ENCODE measurements around the gene ZFR. TPM values are rescaled to one million over a fixed set of nuclear protein-coding genes. Genes with fewer than 3 reads are reported as not detected.

ZFR gene
- total and polyA plus RNA-seq, 9 donors = 54.0 to 85.9 (median 74.1) TPM

GRCh38 chr5:32339878-32340277, 104.7 kb downstream of the ZFR start:
- DNase-seq = no peak
- TF ChIP-seq CTCF (IDR thresholded peaks at IDR 0.05) (no peak), POLR2A (IDR thresholded peaks at IDR 0.05) (no peak), EP300 (IDR thresholded peaks at IDR 0.05) (no peak)
- Histone ChIP-seq H3K27me3 (no peaks in the 10 kb centered on the region), H3K9me3 (no peaks in the 10 kb centered on the region), H3K36me3 (no peaks in the 10 kb centered on the region), H3K4me1 (ENCODE audit: insufficient read depth) (peaks cover 3% of the 10 kb centered on the region), H3K4me3 (no peak overlapping the region), H3K27ac (no peak overlapping the region)
- WGBS, 3 donors = 66 to 78% (median 68%) methylated on average over 4 of the region's 4 CpGs
- intact Hi-C loops (cut with DNase I) = no loop called here

- Histone ChIP-seq H3K4me3 (no peak overlapping the region), H3K36me3 (no peaks in the 10 kb centered on the region), H3K27me3 (no peaks in the 10 kb centered on the region), H3K4me1 (ENCODE audit: insufficient read depth) (peaks cover 3% of the 10 kb centered on the region), H3K27ac (no peak overlapping the region), H3K9me3 (no peaks in the 10 kb centered on the region)
- WGBS, 3 donors = 72 to 79% (median 75%) methylated on average over 2 of the region's 2 CpGs
- no peak for DNase-seq
- TF ChIP-seq POLR2A (IDR thresholded peaks at IDR 0.05) = no peak
- TF ChIP-seq EP300 (IDR thresholded peaks at IDR 0.05) = no peak
- no peak for TF ChIP-seq CTCF (IDR thresholded peaks at IDR 0.05)
- intact Hi-C loops (cut with DNase I) = no loop called here
These were observed 105.3 kb downstream of the ZFR start for GRCh38 chr5:32339198-32339597.

GRCh38 chr5:32332966-32333365, 111.6 kb downstream of the ZFR start:
- TF ChIP-seq POLR2A (IDR thresholded peaks at IDR 0.05) = no peak
- no peak for TF ChIP-seq CTCF (IDR thresholded peaks at IDR 0.05)
- no peak for TF ChIP-seq EP300 (IDR thresholded peaks at IDR 0.05)
- DNase-seq = no peak
- Histone ChIP-seq H3K4me3 (no peak overlapping the region), H3K27ac (no peak overlapping the region), H3K4me1 (ENCODE audit: insufficient read depth) (peaks cover 4% of the 10 kb centered on the region), H3K36me3 (no peaks in the 10 kb centered on the region), H3K27me3 (no peaks in the 10 kb centered on the region), H3K9me3 (no peaks in the 10 kb centered on the region)
- 94 to 95% (median 95%) methylated on average over 10 of the region's 10 CpGs for WGBS, 3 donors
- intact Hi-C loops (cut with DNase I) = no loop called here

GRCh38 chr5:32332361-32332760, 112.2 kb downstream of the ZFR start:
- intact Hi-C loops (cut with DNase I) = no loop called here
- no peak for TF ChIP-seq CTCF (IDR thresholded peaks at IDR 0.05)
- TF ChIP-seq EP300 (IDR thresholded peaks at IDR 0.05) = no peak
- no peak for TF ChIP-seq POLR2A (IDR thresholded peaks at IDR 0.05)
- H3K4me3 ChIP-seq = no peak overlapping the region
- WGBS, 3 donors = 92 to 98% (median 96%) methylated on average over 1 of the region's 1 CpG
- H3K27me3 ChIP-seq = no peaks in the 10 kb centered on the region
- peaks cover 4% of the 10 kb centered on the region for H3K4me1 ChIP-seq (ENCODE audit: insufficient read depth)
- no peak overlapping the region for H3K27ac ChIP-seq
- DNase-seq = no peak
- H3K9me3 ChIP-seq = no peaks in the 10 kb centered on the region
- H3K36me3 ChIP-seq = no peaks in the 10 kb centered on the region

GRCh38 chr5:32331935-32332274, 112.6 kb downstream of the ZFR start:
- intact Hi-C loops (cut with DNase I) = no loop called here
- Histone ChIP-seq H3K27ac (no peak overlapping the region), H3K9me3 (no peaks in the 10 kb centered on the region), H3K27me3 (no peaks in the 10 kb centered on the region), H3K36me3 (no peaks in the 10 kb centered on the region), H3K4me3 (no peak overlapping the region), H3K4me1 (ENCODE audit: insufficient read depth) (peaks cover 4% of the 10 kb centered on the region)
- DNase-seq = no peak
- WGBS, 3 donors = 70 to 75% (median 70%) methylated on average over 3 of the region's 3 CpGs
- no peak for TF ChIP-seq EP300 (IDR thresholded peaks at IDR 0.05)
- TF ChIP-seq POLR2A (IDR thresholded peaks at IDR 0.05) = no peak
- no peak for TF ChIP-seq CTCF (IDR thresholded peaks at IDR 0.05)

All from ovary (tissue), 9 donors.